ENCODE results near the gene GIT1.
A peak's percentile ranks its signal among the peaks of the same experiment; 100 is the strongest.

The GIT1 gene

GRCh38 chr17:29593591-29594518, 4.4 kb upstream of the GIT1 start:
- peak; percentile 47 for DNase-seq

- peak; percentile 73 for DNase-seq
These were observed 3.6 kb upstream of the GIT1 start, which contains the start of gene ANKRD13B for GRCh38 chr17:29592850-29593551. Gene ANKRD13B (plus strand): TSS chr17:29593132. CDS start chr17:29593622, 490 bp downstream.

GRCh38 chr17:29591737-29592608, 2.5 kb upstream of the GIT1 start:
- DNase-seq: peak; percentile 93

GRCh38 chr17:29591146-29591736, 1.8 kb upstream of the GIT1 start:
- peak; percentile 42 for DNase-seq

- DNase-seq: peak; percentile 27
These were observed 1.1 kb upstream of the GIT1 start for GRCh38 chr17:29590411-29591145.

- DNase-seq: peak; percentile 63
These were observed 661 bp downstream of the GIT1 start for GRCh38 chr17:29588562-29589411.

GRCh38 chr17:29588017-29588561, 1.4 kb downstream of the GIT1 start:
- peak; percentile 24 for DNase-seq

- no peak for DNase-seq
These were observed 1.9 kb downstream of the GIT1 start for GRCh38 chr17:29587591-29587990.

- DNase-seq: no peak
These were observed 2.6 kb downstream of the GIT1 start for GRCh38 chr17:29586676-29587469.

GRCh38 chr17:29585080-29585751, 4.2 kb downstream of the GIT1 start:
- peak; percentile 41 for DNase-seq

- DNase-seq: no peak
These were observed 4.9 kb downstream of the GIT1 start for GRCh38 chr17:29584452-29585079.

GRCh38 chr17:29583324-29584248, 5.9 kb downstream of the GIT1 start:
- DNase-seq: no peak

- no peak for DNase-seq
These were observed 6.7 kb downstream of the GIT1 start for GRCh38 chr17:29582772-29583171.

GRCh38 chr17:29582254-29582765, 7.1 kb downstream of the GIT1 start:
- no peak for DNase-seq

- DNase-seq: no peak
These were observed 7.7 kb downstream of the GIT1 start for GRCh38 chr17:29581583-29582253.

All from activated CD4-positive, alpha-beta T cell treated with anti-CD3 and anti-CD28 coated beads, Interleukin-2, Interleukin-6, amounts not matched to agents 100 ng/mL and 50 ng/mL, durations not matched to agents 16 hours and 8 hours (primary cell).